HG03064 (cell line): Measurements from ENCODE around the gene IFITM5.
"Not testable (repeated sequence)": the region's sequence is repeated elsewhere in the genome, so short reads cannot be mapped to it uniquely, and the experiment has no call there.

ENCODE experiments used
- ATAC-seq: cut with Tn5 transposase; IDR thresholded peaks from one replicate; pipeline ENCODE4 v1.9.1; 2021; ENCODE audit warnings: low read depth; ENCODE audit not compliant: unreplicated experiment

Gene IFITM5

GRCh38 chr11:328516-329100 is 29.3 kb upstream of the IFITM5 start:
- ATAC-seq, result not testable (repeated sequence)

GRCh38 chr11:328012-328411 is 28.7 kb upstream of the IFITM5 start:
- ATAC-seq, result no peak

- no peak for ATAC-seq
Measured at GRCh38 chr11:327581-327923, 28.2 kb upstream of the IFITM5 start.

- ATAC-seq, result peak; percentile 55
Measured at GRCh38 chr11:326842-327580, 27.7 kb upstream of the IFITM5 start.

- ATAC-seq, result no peak
Measured at GRCh38 chr11:326592-326841, 27.2 kb upstream of the IFITM5 start.

- no peak for ATAC-seq
Measured at GRCh38 chr11:325796-326591, 26.7 kb upstream of the IFITM5 start.

- not testable (repeated sequence) for ATAC-seq
Measured at GRCh38 chr11:324593-325517, 25.5 kb upstream of the IFITM5 start.

DNA sequence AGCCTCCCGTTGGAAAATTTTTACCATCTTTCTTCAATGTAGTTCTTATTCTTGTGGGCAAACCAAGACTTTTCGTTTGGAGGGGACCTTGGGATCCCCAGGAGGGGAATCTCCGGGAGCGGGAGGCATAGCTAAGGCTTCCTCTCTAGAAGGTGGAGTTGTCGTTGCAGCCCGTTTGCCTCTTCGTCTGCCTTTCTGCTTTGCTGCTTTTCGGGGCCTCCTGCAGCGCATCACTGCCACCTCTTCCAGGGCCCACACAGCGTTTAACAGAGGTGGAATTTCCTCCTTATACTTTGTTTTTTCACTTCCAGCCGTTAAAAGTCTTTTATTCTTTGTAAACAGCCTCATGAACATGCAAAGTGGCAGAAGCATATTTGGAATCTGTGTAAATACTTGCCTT is 24.8 kb upstream of the IFITM5 start:
- no peak for ATAC-seq

DNA sequence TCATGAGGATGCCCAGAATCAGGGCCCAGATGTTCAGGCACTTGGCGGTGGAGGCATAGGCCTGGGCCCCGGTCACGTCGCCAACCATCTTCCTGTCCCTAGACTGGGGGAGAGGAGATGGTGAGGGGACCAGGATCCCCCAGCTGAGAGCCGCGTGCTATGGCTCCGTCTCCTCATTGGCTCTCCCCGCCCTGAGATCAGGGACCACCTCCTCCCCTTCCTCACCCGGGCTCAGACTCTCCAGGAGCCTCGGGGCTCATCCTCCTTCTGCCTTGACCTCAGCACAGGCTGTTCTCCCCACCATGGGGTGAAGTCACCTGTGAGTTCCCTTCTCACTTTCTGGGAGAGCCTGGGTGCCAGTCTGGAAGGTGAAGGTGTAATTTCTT is 20.6 kb upstream of the IFITM5 start:
- ATAC-seq, result not testable (repeated sequence)

- not testable (repeated sequence) for ATAC-seq
Measured at GRCh38 chr11:319121-319887, 20.0 kb upstream of the IFITM5 start.

- not testable (repeated sequence) for ATAC-seq
Measured at GRCh38 chr11:318405-319120, 19.2 kb upstream of the IFITM5 start.

DNA sequence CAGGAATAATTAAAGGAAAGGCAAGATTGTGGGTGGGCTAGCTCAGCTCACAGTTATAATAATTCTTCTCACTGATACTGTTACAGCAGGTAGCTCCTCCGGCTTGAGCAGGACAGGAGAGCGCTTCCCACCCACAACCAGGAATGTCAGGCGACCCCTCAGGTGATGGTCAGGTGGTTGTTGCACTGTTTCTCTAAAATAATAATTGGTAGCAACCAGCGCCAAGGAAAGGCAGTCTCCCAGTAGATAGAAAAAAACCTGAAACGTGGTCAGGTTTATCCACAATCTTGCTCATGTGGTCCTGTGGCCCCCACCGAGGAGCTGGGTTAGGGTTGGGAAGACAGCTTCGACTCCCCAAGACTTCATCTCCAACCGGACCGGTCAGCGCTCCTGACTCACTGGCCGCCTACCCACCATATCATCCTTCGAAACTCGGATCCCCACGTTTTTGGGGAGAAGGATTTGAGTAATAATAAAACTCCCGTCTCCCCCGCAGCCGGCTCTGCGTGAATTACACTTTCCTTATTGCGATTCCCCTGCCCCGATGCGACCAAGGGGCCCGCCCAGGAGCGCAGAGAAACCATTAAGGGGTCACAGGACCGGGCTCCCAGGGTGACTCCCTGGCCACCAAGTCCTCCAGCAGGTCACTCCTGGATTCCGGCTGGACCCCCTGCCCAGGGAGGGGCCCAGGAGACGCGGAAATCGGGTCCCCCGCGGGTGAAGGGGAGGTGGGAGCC is 18.5 kb upstream of the IFITM5 start:
- ATAC-seq, result not testable (repeated sequence)

GRCh38 chr11:316891-317301 is 17.6 kb upstream of the IFITM5 start:
- no peak for ATAC-seq

GRCh38 chr11:316031-316701 is 16.8 kb upstream of the IFITM5 start:
- no peak for ATAC-seq

GRCh38 chr11:315516-315994 is 16.2 kb upstream of the IFITM5 start:
- ATAC-seq, result no peak

DNA sequence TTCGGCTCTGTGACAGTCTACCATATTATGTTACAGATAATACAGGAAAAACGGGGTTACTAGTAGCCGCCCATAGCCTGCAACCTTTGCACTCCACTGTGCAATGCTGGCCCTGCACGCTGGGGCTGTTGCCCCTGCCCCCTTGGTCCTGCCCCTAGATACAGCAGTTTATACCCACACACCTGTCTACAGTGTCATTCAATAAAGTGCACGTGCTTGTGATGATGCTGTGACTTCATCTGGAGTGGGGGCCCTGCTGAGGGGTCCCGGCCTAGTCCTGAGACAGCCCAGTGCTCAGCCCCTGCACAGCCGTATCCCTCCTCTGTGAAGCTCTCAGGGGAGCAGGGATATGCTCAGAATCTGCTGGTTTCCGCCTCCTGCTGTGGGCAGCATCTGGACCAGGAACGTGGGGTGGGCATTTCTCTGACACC is 15.7 kb upstream of the IFITM5 start:
- ATAC-seq, result no peak

DNA sequence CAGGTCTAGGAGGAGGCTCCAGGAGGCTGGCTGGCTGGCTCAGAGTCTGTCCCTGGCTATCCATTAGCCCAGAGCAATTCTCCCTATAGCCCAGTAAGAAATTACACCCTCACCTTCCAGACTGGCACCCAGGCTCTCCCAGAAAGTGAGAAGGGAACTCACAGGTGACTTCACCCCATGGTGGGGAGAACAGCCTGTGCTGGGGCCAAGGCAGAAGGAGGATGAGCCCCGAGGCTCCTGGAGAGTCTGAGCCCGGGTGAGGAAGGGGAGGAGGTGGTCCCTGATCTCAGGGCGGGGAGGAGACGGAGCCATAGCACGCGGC is 15.2 kb upstream of the IFITM5 start:
- ATAC-seq, result not testable (repeated sequence)
